ENCODE measurements around the gene ABCA7.

GRCh38 chr19:1004803-1005664 is 34.9 kb upstream of the ABCA7 start:
- TF ChIP-seq CTCF (conservative IDR thresholded peaks at IDR 0.05) (no peak), ZFX (IDR thresholded peaks at IDR 0.05) (no peak)
